Osteoblast (primary cell): Measurements from ENCODE around the gene CEBPB. TPM values are rescaled to one million over a fixed set of nuclear protein-coding genes. Genes with fewer than 3 reads are reported as not detected.

Experiments used
- DNase-seq: peaks from one replicate; pipeline ENCODE4 v3.0.0; 2011; ENCODE audit warnings: low spot score, mixed read lengths; ENCODE audit not compliant: insufficient read length; ENCODE audit errors: missing footprints
- H2AFZ ChIP-seq: 2 replicates; pipeline ENCODE4 v1.6.0; 2011; ENCODE audit warnings: mild to moderate bottlenecking, low read length
- H3K27ac ChIP-seq: 2 replicates; pipeline ENCODE4 v1.5.1; 2011; ENCODE audit warnings: mild to moderate bottlenecking, low read depth, low read length, moderate library complexity
- H3K27me3 ChIP-seq: 2 replicates; pipeline ENCODE4 v1.6.0; 2012; ENCODE audit warnings: mild to moderate bottlenecking, control low read depth, inconsistent platforms, low read length, moderate library complexity; ENCODE audit not compliant: insufficient read depth
- H3K36me3 ChIP-seq: 2 replicates; pipeline ENCODE4 v1.5.1; 2011; ENCODE audit warnings: mild to moderate bottlenecking, low read length, control low read depth, moderate library complexity; ENCODE audit not compliant: insufficient read depth
- H3K4me1 ChIP-seq: 2 replicates; pipeline ENCODE4 v1.5.1; 2011; ENCODE audit warnings: mild to moderate bottlenecking, low read length, control low read depth, moderate library complexity; ENCODE audit not compliant: insufficient read depth
- H3K4me2 ChIP-seq: 2 replicates; pipeline ENCODE4 v1.6.0; 2011; ENCODE audit warnings: mild to moderate bottlenecking, low read length; ENCODE audit not compliant: insufficient read depth
- H3K4me3 ChIP-seq: fragments of 200-600 bp; sonication (generic); 3 replicates; pipeline ENCODE4 v1.5.1; 2012; ENCODE audit warnings: mild to moderate bottlenecking, low read length, inconsistent platforms; ENCODE audit not compliant: insufficient read depth
- H3K79me2 ChIP-seq: 2 replicates; pipeline ENCODE4 v1.6.0; 2012; ENCODE audit warnings: mild to moderate bottlenecking, low read length, control low read depth, inconsistent platforms; ENCODE audit not compliant: insufficient read depth
- H3K9me3 ChIP-seq: 2 replicates; pipeline ENCODE4 v1.5.1; 2011; ENCODE audit warnings: low read depth, low read length, control low read depth
- H4K20me1 ChIP-seq: 2 replicates; pipeline ENCODE4 v1.6.0; 2012; ENCODE audit warnings: mild to moderate bottlenecking, low read length, control low read depth; ENCODE audit not compliant: insufficient read depth
- CTCF ChIP-seq: IDR thresholded peaks from 2 replicates; pipeline ENCODE4 v1.5.1; 2011; ENCODE audit warnings: mild to moderate bottlenecking, low read depth, low read length, moderate library complexity; ENCODE audit errors: extremely low read depth
- total RNA-seq: library from RNA; depleted of rRNA; stranded (reverse); fragments of >200 nt; gene quantifications from 2 replicates; pipeline ENCODE4 v1.2.3, GENCODE V29; 2012

The CEBPB gene
- total RNA-seq, 1 donor, result 79.3 TPM

GRCh38 chr20:50215101-50215690 lies 24.6 kb downstream of the CEBPB start:
- no peak overlapping the region for H3K4me3 ChIP-seq
- peaks cover 2% of the 10 kb centered on the region for H3K27me3 ChIP-seq
- peak; percentile 93 for DNase-seq
- peak overlapping the region; percentile 23 for H3K4me2 ChIP-seq
- peak overlapping the region; percentile 57 for H2AFZ ChIP-seq
- no peaks in the 10 kb centered on the region for H3K36me3 ChIP-seq
- H4K20me1 ChIP-seq, result no peaks in the 10 kb centered on the region
- H3K27ac ChIP-seq, result no peak overlapping the region
- H3K4me1 ChIP-seq, result peaks cover 12% of the 10 kb centered on the region
- TF ChIP-seq CTCF, result no peak
- H3K79me2 ChIP-seq, result no peaks in the 10 kb centered on the region
- peaks cover 3% of the 10 kb centered on the region for H3K9me3 ChIP-seq

- H3K27me3 ChIP-seq, result peaks cover 2% of the 10 kb centered on the region
- peaks cover 3% of the 10 kb centered on the region for H3K9me3 ChIP-seq
- no peak overlapping the region for H3K27ac ChIP-seq
- H3K36me3 ChIP-seq, result no peaks in the 10 kb centered on the region
- DNase-seq, result peak; percentile 48
- H3K4me1 ChIP-seq, result peaks cover 14% of the 10 kb centered on the region
- H3K4me2 ChIP-seq, result no peak overlapping the region
- no peaks in the 10 kb centered on the region for H3K79me2 ChIP-seq
- no peak for TF ChIP-seq CTCF
- H2AFZ ChIP-seq, result no peak overlapping the region
- no peak overlapping the region for H3K4me3 ChIP-seq
- no peaks in the 10 kb centered on the region for H4K20me1 ChIP-seq
These were observed 25.3 kb downstream of the CEBPB start for GRCh38 chr20:50215926-50216325.

- Histone ChIP-seq H3K79me2 (no peaks in the 10 kb centered on the region), H3K4me1 (peaks cover 20% of the 10 kb centered on the region), H3K4me3 (no peak overlapping the region), H3K27ac (no peak overlapping the region), H2AFZ (no peak overlapping the region), H3K36me3 (no peaks in the 10 kb centered on the region), H3K9me3 (peaks cover 3% of the 10 kb centered on the region), H4K20me1 (no peaks in the 10 kb centered on the region), H3K27me3 (peaks cover 2% of the 10 kb centered on the region), H3K4me2 (no peak overlapping the region)
- TF ChIP-seq CTCF, result no peak
- DNase-seq, result peak; percentile 73
These were observed 26.0 kb downstream of the CEBPB start for GRCh38 chr20:50216543-50217206.

GRCh38 chr20:50217207-50217949 lies 26.7 kb downstream of the CEBPB start:
- DNase-seq, result peak; percentile 39
- H3K36me3 ChIP-seq, result no peaks in the 10 kb centered on the region
- H3K27me3 ChIP-seq, result peaks cover 2% of the 10 kb centered on the region
- H2AFZ ChIP-seq, result no peak overlapping the region
- TF ChIP-seq CTCF, result no peak
- H4K20me1 ChIP-seq, result no peaks in the 10 kb centered on the region
- H3K27ac ChIP-seq, result no peak overlapping the region
- peaks cover 24% of the 10 kb centered on the region for H3K4me1 ChIP-seq
- no peaks in the 10 kb centered on the region for H3K79me2 ChIP-seq
- H3K9me3 ChIP-seq, result peaks cover 3% of the 10 kb centered on the region
- no peak overlapping the region for H3K4me2 ChIP-seq
- no peak overlapping the region for H3K4me3 ChIP-seq
